NCI-H1417 (cell line): Measurements from ENCODE around the gene MAP9.
"Not testable (repeated sequence)": the region's sequence is repeated elsewhere in the genome, so short reads cannot be mapped to it uniquely, and the experiment has no call there.

ENCODE experiments used
- DNase-seq, 3 experiments: peaks; one replicate each; lab custom pipeline; 2025; lab: John Stamatoyannopoulos, UW

The MAP9 gene

DNA sequence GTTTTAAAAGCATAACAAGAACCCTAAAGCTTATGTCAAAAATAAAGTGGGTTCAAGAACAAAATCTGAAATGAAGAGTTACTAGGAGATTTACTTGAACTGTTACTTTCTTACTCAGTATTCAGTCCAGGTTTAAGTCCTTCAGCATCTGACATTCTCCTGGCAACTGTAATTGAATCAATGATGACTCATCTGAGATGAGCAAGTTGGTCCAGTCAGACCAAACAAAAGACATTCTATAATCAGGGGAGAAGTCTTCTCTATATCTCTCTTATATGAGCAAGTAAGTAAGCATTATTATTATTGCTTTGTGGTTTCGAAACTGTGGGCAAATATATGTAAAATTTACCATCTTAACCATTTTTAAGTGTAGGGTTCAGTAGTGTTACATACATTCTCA is 34.6 kb downstream of the MAP9 start:
- DNase-seq, result no peak

DNA sequence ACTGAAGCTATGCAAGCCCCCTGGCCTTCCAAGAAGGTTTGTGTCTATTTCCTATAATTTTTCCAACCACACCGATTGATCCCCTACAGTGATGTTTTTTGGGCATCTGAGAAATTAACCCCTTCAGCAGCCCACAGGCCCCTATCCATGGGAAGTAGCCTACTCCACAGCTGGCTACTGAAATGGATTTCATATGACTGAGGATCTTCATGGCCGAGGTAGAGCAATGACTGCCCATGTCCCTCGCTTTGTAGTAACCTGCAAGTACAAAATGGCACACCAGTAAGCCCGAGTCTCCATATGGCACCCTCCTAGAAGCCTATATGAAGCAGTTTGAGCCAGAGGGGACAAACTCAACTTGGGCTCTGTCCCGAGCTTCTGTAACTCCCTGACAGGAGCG is 36.8 kb downstream of the MAP9 start:
- no peak for DNase-seq

DNA sequence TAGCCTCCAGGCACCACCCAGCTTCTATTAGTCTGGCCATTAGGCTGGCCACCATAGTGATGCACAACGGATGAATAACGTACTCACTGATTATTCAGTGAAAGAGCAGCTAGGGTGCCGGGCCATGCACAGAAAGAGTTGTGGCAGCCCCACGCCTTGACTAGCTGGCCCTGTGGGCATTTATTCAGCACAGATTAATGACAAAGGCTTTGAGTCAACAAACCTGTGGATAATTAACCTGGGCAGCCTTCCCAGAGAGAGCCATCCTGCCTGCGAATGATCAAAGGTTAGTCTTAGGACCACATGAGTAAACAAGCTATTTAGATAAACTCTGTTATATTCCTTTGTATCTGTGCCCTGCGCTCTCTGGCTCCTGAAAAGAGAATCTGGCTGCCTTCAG is 37.2 kb downstream of the MAP9 start:
- DNase-seq, result no peak

DNA sequence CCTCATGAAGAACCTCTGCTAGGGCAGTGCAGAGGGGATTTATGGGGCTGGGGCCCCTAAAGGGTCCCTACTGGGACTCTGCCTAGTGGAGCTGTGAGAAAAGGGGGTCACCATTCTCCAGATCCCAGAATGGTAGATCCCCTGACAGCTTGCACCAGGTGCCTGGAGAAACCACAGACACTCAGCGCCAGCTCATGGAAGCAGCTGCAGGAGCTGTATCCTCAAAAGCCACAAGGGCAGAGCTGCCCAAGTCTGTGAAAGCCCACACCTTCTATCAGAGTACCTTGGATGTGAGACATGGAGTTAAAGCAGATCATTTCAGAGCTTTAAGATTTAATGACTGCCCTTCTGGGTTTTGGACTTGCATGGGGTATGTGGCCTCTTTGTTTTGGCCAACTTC is 38.6 kb downstream of the MAP9 start:
- DNase-seq, result no peak

DNA sequence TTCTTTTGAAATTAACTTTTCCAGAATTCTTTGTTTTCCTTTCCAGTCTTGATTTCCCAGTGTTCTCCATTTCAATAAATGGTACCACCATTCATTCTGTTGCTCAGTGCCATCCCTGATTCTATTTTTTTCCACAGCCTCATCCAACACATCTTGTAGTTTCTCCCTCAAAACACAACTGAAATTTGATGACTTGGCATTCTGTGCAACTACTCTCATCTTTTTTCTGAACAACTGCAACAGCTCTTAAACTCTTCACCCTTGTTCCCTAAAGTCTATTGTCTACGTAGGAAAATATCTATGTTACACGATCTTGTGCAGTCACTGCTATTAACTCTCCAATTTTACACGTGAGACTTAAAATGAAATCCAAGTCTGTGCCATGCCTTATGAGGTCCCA is 40.5 kb downstream of the MAP9 start:
- DNase-seq, result no peak

DNA sequence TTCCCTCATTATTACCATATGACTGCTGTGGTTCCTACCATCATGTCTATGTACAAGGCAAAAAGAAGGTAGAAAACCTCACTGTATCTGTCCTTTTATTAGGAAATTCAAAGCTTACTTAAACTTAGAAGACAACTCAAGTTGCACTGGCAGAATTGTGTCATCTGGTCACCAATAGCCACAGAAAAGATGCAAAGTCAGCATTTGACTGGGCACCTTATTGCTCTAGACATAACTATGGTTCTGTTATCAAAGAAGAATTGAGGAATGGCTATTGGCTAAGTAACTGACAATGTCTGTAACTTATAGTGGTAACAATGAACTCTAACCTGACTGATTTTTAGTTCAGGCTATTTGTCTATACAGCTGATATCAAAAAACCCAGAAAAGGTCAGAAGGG is 45.3 kb downstream of the MAP9 start:
- no peak for DNase-seq

DNA sequence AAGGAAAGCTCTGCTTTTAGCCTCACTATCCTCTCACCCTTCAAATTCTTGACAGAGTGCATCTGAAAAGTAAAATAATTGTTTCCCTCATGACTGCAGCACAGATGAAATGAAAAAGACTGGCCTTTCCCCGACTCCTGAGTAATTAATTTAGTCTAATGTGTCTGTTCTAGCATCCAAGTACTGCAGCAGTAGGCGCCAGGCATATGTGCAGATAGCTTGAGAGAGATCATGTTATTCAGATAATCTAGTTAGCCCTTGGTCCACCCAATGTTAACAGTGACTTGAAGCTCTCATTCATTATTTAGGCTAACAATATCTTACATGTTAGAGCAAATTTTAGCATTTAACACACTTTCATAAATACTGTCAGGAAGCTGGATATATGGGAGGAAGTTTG is 54.0 kb downstream of the MAP9 start:
- no peak for DNase-seq

DNA sequence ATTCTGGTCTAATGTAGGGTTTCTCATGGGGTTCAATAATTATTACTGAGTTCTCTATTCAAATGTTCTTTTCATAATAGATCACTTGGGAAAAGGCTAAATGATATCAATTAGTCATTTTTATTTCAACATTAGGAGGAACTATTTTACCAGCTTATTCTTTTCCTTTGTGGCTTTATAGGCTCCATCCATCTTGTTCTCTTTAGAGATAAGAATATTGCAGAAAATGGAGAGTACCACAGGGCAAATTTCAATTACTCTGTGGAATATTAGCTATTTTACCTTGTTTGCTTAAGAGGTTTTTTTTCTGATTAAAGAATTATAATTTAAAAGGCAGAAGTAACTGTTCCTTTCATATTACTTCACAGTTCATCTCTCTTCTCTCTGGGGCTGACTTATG is 55.8 kb downstream of the MAP9 start:
- DNase-seq, result no peak

DNA sequence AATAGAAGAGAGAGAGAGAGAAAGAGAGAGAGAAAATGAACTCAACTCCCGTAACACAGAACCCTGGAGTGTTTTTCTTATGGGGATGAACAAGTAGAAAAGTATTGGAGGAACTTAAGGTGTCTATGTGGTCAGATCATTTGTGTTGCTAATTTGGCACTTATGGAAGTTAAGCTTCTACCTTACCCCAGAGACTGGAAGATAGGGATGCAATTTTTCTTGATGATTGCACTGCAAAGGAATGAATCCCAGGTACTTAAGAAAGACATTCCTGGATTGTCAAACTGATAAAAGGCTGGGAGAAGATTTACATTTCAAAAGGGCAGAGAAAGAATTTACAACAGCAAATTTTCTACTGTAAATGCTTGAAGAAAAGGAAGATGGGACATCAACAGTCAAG is 57.2 kb downstream of the MAP9 start:
- no peak for DNase-seq

DNA sequence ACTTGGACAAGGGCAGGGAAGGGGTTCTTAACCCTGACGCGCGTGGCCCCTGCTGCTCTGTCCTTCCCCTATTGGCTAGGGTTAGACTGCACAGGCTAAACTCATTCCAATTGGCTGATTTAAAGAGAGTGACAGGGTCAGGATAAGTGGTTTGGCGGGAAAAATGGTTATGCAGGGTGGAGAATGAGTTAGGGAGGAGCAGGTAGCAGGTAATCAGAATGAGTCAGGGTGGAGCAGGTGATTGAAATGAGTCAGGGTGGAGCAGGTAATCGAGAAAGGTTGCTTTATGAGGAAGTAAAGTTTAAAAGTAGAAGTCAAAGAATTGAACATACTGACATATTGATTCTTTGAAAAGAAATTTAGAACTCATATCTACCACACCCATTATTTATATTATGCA is 64.7 kb downstream of the MAP9 start:
- not testable (repeated sequence) for DNase-seq

DNA sequence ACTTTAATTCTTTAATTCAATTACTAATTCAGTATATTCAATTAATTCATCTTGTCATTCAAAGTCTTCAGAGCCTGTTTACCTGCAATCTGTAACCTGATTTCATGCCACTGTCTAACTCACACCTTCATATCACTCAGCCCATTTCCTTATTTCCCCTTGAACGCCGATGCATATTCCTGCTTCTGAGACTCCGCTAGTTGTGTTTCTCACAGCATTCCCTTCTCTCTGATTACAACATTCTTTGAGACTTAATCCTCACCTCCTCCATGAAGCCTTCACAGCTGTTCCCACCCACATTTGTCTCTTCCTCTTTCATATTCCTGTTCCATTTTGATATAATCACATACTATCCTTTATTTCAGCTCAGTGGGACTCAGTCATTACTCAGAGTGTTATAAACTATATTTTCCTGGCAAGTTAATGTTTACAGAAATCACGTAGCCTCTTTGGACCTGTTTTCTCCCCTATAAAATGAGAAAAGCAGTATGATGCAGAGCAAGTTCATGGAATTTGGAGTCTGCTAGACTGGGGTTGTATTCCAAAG is 69.0 kb downstream of the MAP9 start:
- no peak for DNase-seq

DNA sequence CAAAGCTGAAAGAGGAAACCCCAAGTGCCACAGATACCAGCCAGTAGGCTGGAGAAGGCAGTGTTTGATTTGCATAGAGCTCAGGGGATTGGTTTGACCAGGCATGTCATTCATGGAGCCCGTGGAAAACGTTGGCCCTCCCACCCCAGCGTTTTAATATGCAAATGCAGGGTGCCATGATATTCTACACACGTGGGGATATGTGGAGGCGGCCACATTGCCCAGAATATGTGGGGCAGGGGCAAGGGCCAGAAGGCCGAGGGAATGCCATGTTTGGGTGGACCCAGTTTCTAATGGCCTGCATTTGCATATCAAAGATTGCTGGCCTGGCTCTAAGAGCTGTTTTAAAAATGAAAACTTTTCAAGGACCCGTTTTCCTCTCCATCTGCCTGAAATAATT is 71.1 kb downstream of the MAP9 start:
- no peak for DNase-seq

DNA sequence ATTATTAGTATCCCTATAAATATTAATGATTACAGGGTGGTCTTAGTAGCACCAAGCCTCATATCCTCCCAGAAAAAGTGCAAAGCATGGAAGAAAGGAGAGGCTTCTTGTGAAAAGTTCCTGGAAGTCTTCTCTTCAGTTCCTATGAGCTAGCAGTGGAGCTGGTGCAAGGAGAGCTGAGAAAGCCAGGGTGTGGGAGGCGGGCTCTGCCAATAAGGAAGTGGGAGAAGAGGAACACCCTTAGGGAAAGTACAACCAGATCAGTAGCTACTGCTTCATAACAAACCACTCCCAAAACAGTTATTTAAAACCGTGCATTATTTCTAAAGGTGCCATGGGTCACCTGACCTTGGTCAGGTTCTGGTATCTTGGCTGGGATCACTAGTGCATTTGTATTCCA is 72.4 kb downstream of the MAP9 start:
- DNase-seq, result no peak

DNA sequence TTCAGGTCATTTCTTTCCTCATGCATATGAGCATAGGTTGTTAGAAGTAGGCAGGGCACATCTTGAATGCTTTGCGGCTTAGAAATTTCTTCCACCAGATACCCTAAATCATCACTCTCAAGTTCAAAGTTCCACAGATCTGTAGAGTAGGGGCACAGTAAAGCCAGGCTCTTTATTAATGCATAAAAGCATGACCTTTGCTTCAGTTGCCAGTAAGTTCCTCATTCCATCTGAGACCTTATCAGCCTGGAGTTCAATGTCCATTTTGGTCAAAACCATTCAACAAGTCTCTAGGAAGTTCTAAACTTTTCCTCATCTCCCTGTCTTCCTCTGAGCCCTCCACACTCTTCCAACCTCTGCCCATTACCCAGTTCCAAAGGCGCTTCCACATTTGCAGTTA is 77.7 kb downstream of the MAP9 start:
- no peak for DNase-seq
